Kidney epithelial cell (primary cell): Measurements from ENCODE around the gene HSF2BP. TPM values are rescaled to one million over a fixed set of nuclear protein-coding genes. Genes with fewer than 3 reads are reported as not detected.

Experiments used
- DNase-seq: peaks from one replicate; pipeline ENCODE4 v3.0.0-alpha.2; 2010; ENCODE audit warnings: low read depth
- H3K27me3 ChIP-seq: 2 replicates; pipeline ENCODE4 v1.6.0; 2011; ENCODE audit warnings: low read length; ENCODE audit not compliant: control insufficient read depth, insufficient read depth
- H3K36me3 ChIP-seq: 2 replicates; pipeline ENCODE4 v1.5.1; 2011; ENCODE audit warnings: low read length; ENCODE audit not compliant: control insufficient read depth, insufficient read depth
- H3K4me3 ChIP-seq: 2 replicates; pipeline ENCODE4 v1.5.1; 2011; ENCODE audit warnings: low read depth, mild to moderate bottlenecking, control low read depth, low read length
- CTCF ChIP-seq: IDR thresholded peaks from 2 replicates; pipeline ENCODE4 v1.5.1; 2011; ENCODE audit warnings: mild to moderate bottlenecking, moderate library complexity, low read length, control low read depth, inconsistent platforms; ENCODE audit not compliant: insufficient read depth, poor library complexity, severe bottlenecking
- total RNA-seq: library from RNA; depleted of rRNA; stranded (reverse); fragments of >200 nt; gene quantifications from 2 replicates; pipeline ENCODE4 v1.2.3, GENCODE V29; 2015

Gene HSF2BP
- total RNA-seq, 1 donor from 2014 or later = 3.5 TPM

- Histone ChIP-seq H3K27me3 (no peaks in the 10 kb centered on the region), H3K4me3 (no peak overlapping the region), H3K36me3 (no peaks in the 10 kb centered on the region)
- DNase-seq = no peak
- TF ChIP-seq CTCF = no peak
Measured at GRCh38 chr21:43644071-43644470, 15.2 kb downstream of the HSF2BP start.

- TF ChIP-seq CTCF = no peak
- H3K4me3 ChIP-seq = no peak overlapping the region
Measured at GRCh38 chr21:43643193-43643592, 16.1 kb downstream of the HSF2BP start.

GRCh38 chr21:43640400-43640799 lies 18.9 kb downstream of the HSF2BP start:
- Histone ChIP-seq H3K27me3 (no peaks in the 10 kb centered on the region), H3K4me3 (no peak overlapping the region), H3K36me3 (no peaks in the 10 kb centered on the region)
- TF ChIP-seq CTCF = no peak
- DNase-seq = no peak

More at GRCh38 chr21:43643193-43643592, 16.1 kb downstream of the HSF2BP start:
- Histone ChIP-seq H3K36me3 (no peaks in the 10 kb centered on the region), H3K27me3 (no peaks in the 10 kb centered on the region)
- DNase-seq = no peak

GRCh38 chr21:43639470-43640353 lies 19.6 kb downstream of the HSF2BP start:
- no peak for DNase-seq
- no peak overlapping the region for H3K4me3 ChIP-seq
- H3K36me3 ChIP-seq = no peaks in the 10 kb centered on the region
- no peaks in the 10 kb centered on the region for H3K27me3 ChIP-seq
- TF ChIP-seq CTCF = no peak

GRCh38 chr21:43637530-43638158 lies 21.6 kb downstream of the HSF2BP start:
- no peak for TF ChIP-seq CTCF
- DNase-seq = no peak
- Histone ChIP-seq H3K4me3 (no peak overlapping the region), H3K27me3 (no peaks in the 10 kb centered on the region), H3K36me3 (no peaks in the 10 kb centered on the region)
